Activated CD4-positive, CD25-positive, alpha-beta regulatory T cell treated with anti-CD3 and anti-CD28 coated beads, Interleukin-2, amount 50 U/mL, for 24 hours (primary cell): ENCODE data around the gene ZFP36L1.

Experiments used
- ATAC-seq, 2 donors: fragments of 150-1000 bp; cut with Tn5 transposase; one replicate each; pipeline ENCODE4 v1.10.0; 2021; ENCODE audit warnings: mild to moderate bottlenecking in 1 of 2, moderate library complexity in 1 of 2

Gene ZFP36L1

GRCh38 chr14:68794851-68795596 is 2.2 kb upstream of the ZFP36L1 start:
- no peak for ATAC-seq

GRCh38 chr14:68794130-68794850 is 1.4 kb upstream of the ZFP36L1 start:
- peak; percentile 25 to 29 for ATAC-seq

GRCh38 chr14:68793734-68794129 is 865 bp upstream of the ZFP36L1 start:
- ATAC-seq, result no peak

- ATAC-seq, result no peak
Observed at GRCh38 chr14:68792678-68792978, 239 bp downstream of the ZFP36L1 start.

- no peak for ATAC-seq
Observed at GRCh38 chr14:68791902-68792677, 777 bp downstream of the ZFP36L1 start.

- no peak for ATAC-seq
Observed at GRCh38 chr14:68791078-68791901, 1.6 kb downstream of the ZFP36L1 start.

GRCh38 chr14:68790644-68791077 is 2.2 kb downstream of the ZFP36L1 start:
- ATAC-seq, result peak; percentile 13 to 21

- no peak for ATAC-seq
Observed at GRCh38 chr14:68789821-68790643, 2.8 kb downstream of the ZFP36L1 start.

GRCh38 chr14:68788996-68789820 is 3.7 kb downstream of the ZFP36L1 start:
- ATAC-seq, result peak; percentile 28 to 36

- no peak for ATAC-seq
Observed at GRCh38 chr14:68788275-68788995, 4.4 kb downstream of the ZFP36L1 start.

GRCh38 chr14:68787092-68787992 is 5.5 kb downstream of the ZFP36L1 start:
- no peak for ATAC-seq

GRCh38 chr14:68786491-68787091 is 6.3 kb downstream of the ZFP36L1 start:
- ATAC-seq, result no peak

GRCh38 chr14:68785534-68786490 is 7.1 kb downstream of the ZFP36L1 start:
- ATAC-seq, result peak; percentile 3 to 6

- peak in 1 of 2 donors; percentile 6 for ATAC-seq
Observed at GRCh38 chr14:68784978-68785533, 7.8 kb downstream of the ZFP36L1 start.

GRCh38 chr14:68784226-68784910 is 8.5 kb downstream of the ZFP36L1 start:
- no peak for ATAC-seq
